OCI-LY1 (cell line): ENCODE results near the gene VGLL4.
A peak's percentile ranks its signal among the peaks of the same experiment; 100 is the strongest.

Experiments
- H2AFZ ChIP-seq: fragments of 200-600 bp; sonication (generic), shearing (Covaris generic); 2 replicates; pipeline ENCODE4 v1.6.0; 2014; ENCODE audit warnings: antibody characterized with exemption, mild to moderate bottlenecking, low read length
- H3F3A ChIP-seq: fragments of 200-600 bp; sonication (generic), shearing (Covaris generic); 2 replicates; pipeline ENCODE4 v1.6.0; 2014; ENCODE audit warnings: mild to moderate bottlenecking, antibody characterized with exemption, low read length, moderate library complexity; ENCODE audit not compliant: insufficient read depth
- H3K27ac ChIP-seq: fragments of 200-600 bp; sonication (generic); 2 replicates; pipeline ENCODE4 v1.5.1; 2014; ENCODE audit warnings: low read length, mixed run types, mild to moderate bottlenecking, low read depth; ENCODE audit not compliant: poor library complexity, severe bottlenecking
- H3K27me3 ChIP-seq: fragments of 200-600 bp; sonication (generic); 2 replicates; pipeline ENCODE4 v1.6.0; 2014; ENCODE audit warnings: antibody characterized with exemption, mild to moderate bottlenecking, low read length, moderate library complexity; ENCODE audit not compliant: insufficient read depth
- H3K36me3 ChIP-seq: fragments of 200-600 bp; sonication (generic); 2 replicates; pipeline ENCODE4 v1.6.1; 2014; ENCODE audit warnings: mild to moderate bottlenecking, antibody characterized with exemption, low read length, moderate library complexity, mixed read lengths; ENCODE audit not compliant: insufficient read depth
- H3K4me1 ChIP-seq: fragments of 200-600 bp; sonication (generic); 2 replicates; pipeline ENCODE4 v1.5.1; 2014; ENCODE audit warnings: mild to moderate bottlenecking, low read length, moderate library complexity; ENCODE audit not compliant: insufficient read depth, severe bottlenecking
- H3K4me2 ChIP-seq: fragments of 200-600 bp; sonication (generic), shearing (Covaris generic); 2 replicates; pipeline ENCODE4 v1.6.1; 2014; ENCODE audit warnings: low read length
- H3K4me3 ChIP-seq: fragments of 200-600 bp; sonication (generic); 2 replicates; pipeline ENCODE4 v1.5.1; 2014; ENCODE audit warnings: low read length, low read depth, mild to moderate bottlenecking, mixed read lengths; ENCODE audit not compliant: poor library complexity, severe bottlenecking
- H3K79me2 ChIP-seq: fragments of 200-600 bp; shearing (Covaris generic); 2 replicates; pipeline ENCODE4 v1.6.1; 2016; ENCODE audit warnings: mixed run types, low read length, mixed read lengths; ENCODE audit not compliant: insufficient read depth
- H3K9ac ChIP-seq: fragments of 200-600 bp; sonication (generic), shearing (Covaris generic); 2 replicates; pipeline ENCODE4 v1.6.1; 2014; ENCODE audit warnings: mild to moderate bottlenecking, low read length, mixed read lengths
- H3K9me2 ChIP-seq: fragments of 200-600 bp; sonication (generic), shearing (Covaris generic); 2 replicates; pipeline ENCODE4 v1.6.1; 2014; ENCODE audit warnings: low read depth, mild to moderate bottlenecking, low read length, mixed read lengths
- H3K9me3 ChIP-seq: fragments of 200-600 bp; shearing (Covaris generic); 2 replicates; pipeline ENCODE4 v1.6.1; 2014; ENCODE audit warnings: low read length, mixed read lengths
- H4K20me1 ChIP-seq: fragments of 200-600 bp; sonication (generic), shearing (Covaris generic); 2 replicates; pipeline ENCODE4 v1.6.0; 2016; ENCODE audit warnings: mild to moderate bottlenecking, low read length; ENCODE audit not compliant: insufficient read depth
- EZH2 ChIP-seq: fragments of 200-600 bp; sonication (generic), shearing (Covaris generic); IDR thresholded peaks from 2 replicates; pipeline ENCODE4 v1.8.0; 2017; ENCODE audit warnings: borderline replicate concordance, mixed run types, mild to moderate bottlenecking, antibody characterized with exemption, low read length, moderate library complexity, mixed read lengths
- TF ChIP-seq, protein P1 (sequence below): fragments of 200-600 bp; sonication (generic), shearing (Covaris generic); IDR thresholded peaks from 2 replicates; pipeline ENCODE4 v1.5.1; 2017; ENCODE audit warnings: mild to moderate bottlenecking, antibody characterized with exemption, low read length, moderate library complexity, mixed read lengths

VGLL4 gene

DNA sequence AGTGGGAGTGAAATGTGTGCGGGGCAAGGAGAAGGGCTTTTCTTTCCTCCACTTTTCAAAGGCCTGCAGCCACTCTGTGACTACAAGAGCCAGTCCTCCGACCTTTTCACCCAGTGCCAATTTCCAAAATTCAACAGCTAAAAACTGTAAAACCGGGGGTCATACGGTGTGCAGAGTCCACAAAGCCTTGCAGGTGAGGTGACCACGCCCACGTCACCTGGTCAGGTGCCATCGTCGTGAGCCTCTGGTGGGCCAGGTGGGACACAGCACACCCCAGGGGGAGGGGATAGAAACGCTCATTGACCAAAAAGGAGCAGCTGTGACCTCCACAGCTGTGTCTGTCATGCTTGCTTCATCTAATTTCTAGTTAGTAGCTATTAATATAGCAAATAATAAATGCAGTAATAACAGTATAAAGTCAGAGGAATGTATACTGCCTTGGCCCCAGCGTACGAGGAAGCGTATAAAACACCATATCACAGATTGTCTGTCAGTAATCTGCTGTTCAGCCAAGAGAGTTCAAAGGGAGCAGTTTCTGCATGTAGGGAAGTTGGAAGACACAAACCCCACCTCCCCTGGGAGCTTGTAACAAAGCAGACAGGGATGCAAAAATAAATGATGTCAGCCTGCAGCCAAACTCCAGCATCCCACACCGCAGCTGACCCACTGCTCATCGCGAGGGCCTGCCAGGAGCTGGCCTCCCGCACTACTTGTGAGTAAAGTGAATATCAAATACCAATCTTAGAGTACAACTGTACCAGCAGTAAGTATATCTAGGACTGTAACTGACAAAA, 86.7 kb downstream of the VGLL4 start:
- Histone ChIP-seq H3K9ac (no peak overlapping the region; the same call in 1 of the 2 replicates), H3K79me2 (no peaks in the 10 kb centered on the region), H3K27me3 (no peaks in the 10 kb centered on the region)

DNA sequence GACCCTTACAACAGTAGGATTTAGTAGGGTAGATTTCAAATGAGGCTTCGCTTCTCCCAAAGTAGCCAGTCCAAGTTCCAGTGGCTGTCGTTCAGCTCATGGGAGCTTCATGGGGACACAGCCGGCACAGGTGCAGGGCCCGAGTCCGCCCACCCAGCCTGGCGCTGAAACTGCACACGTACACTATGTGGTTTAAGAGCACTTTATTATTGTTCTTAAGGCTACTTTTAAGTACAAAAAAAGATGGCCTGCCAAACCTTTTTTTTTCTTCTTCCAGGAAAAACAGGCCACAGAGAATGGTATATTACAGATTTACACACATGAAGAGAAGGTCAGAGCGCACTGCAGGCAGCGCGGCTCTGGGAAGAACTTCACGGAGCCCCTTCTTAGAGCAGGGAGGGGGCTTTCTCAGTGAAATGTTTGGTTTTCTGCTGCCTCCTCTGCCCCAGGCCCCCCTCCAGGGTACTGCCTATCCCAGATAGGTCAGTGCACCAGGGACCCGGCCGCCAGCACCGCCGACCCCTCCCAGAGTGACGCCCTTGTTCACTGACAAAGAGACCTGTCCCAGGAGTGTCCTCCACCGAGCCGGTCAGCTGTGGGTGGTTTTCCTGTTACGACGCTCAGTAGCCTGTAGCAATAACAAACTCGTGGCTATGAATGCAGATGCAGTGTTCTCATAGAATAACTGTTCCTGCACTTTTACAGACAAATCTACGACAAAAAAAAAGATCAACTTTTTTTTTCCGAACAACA, 87.7 kb downstream of the VGLL4 start:
- no peaks in the 10 kb centered on the region for H3K27me3 ChIP-seq
- H4K20me1 ChIP-seq, result no peaks in the 10 kb centered on the region
- TF ChIP-seq, protein P1, sequence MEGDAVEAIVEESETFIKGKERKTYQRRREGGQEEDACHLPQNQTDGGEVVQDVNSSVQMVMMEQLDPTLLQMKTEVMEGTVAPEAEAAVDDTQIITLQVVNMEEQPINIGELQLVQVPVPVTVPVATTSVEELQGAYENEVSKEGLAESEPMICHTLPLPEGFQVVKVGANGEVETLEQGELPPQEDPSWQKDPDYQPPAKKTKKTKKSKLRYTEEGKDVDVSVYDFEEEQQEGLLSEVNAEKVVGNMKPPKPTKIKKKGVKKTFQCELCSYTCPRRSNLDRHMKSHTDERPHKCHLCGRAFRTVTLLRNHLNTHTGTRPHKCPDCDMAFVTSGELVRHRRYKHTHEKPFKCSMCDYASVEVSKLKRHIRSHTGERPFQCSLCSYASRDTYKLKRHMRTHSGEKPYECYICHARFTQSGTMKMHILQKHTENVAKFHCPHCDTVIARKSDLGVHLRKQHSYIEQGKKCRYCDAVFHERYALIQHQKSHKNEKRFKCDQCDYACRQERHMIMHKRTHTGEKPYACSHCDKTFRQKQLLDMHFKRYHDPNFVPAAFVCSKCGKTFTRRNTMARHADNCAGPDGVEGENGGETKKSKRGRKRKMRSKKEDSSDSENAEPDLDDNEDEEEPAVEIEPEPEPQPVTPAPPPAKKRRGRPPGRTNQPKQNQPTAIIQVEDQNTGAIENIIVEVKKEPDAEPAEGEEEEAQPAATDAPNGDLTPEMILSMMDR, result no peak
- no peak for TF ChIP-seq EZH2
- peaks cover 68% of the 10 kb centered on the region; the same call in 1 of the 2 replicates for H3K36me3 ChIP-seq
- H2AFZ ChIP-seq, result no peak overlapping the region
- H3K27ac ChIP-seq, result no peak overlapping the region
- no peaks in the 10 kb centered on the region for H3K9me3 ChIP-seq
- no peaks in the 10 kb centered on the region for H3F3A ChIP-seq
- no peaks in the 10 kb centered on the region for H3K9me2 ChIP-seq
- peaks cover 41% of the 10 kb centered on the region for H3K4me1 ChIP-seq
- H3K9ac ChIP-seq, result no peak overlapping the region
- H3K4me3 ChIP-seq, result no peak overlapping the region
- H3K79me2 ChIP-seq, result no peaks in the 10 kb centered on the region
- no peak overlapping the region for H3K4me2 ChIP-seq

More for the DNA sequence above, 86.7 kb downstream of the VGLL4 start:
- H4K20me1 ChIP-seq, result no peaks in the 10 kb centered on the region
- no peaks in the 10 kb centered on the region for H3K9me3 ChIP-seq
- peaks cover 40% of the 10 kb centered on the region for H3K4me1 ChIP-seq
- no peaks in the 10 kb centered on the region for H3F3A ChIP-seq
- H2AFZ ChIP-seq, result no peak overlapping the region
- TF ChIP-seq, protein P1, result no peak
- no peak for TF ChIP-seq EZH2
- no peak overlapping the region for H3K4me3 ChIP-seq
- H3K4me2 ChIP-seq, result peak overlapping the region; percentile 1; the same call in 1 of the 2 replicates
- peak overlapping the region; percentile 83 for H3K27ac ChIP-seq
- H3K9me2 ChIP-seq, result no peaks in the 10 kb centered on the region
- H3K36me3 ChIP-seq, result peaks cover 67% of the 10 kb centered on the region; the same call in 1 of the 2 replicates

DNA sequence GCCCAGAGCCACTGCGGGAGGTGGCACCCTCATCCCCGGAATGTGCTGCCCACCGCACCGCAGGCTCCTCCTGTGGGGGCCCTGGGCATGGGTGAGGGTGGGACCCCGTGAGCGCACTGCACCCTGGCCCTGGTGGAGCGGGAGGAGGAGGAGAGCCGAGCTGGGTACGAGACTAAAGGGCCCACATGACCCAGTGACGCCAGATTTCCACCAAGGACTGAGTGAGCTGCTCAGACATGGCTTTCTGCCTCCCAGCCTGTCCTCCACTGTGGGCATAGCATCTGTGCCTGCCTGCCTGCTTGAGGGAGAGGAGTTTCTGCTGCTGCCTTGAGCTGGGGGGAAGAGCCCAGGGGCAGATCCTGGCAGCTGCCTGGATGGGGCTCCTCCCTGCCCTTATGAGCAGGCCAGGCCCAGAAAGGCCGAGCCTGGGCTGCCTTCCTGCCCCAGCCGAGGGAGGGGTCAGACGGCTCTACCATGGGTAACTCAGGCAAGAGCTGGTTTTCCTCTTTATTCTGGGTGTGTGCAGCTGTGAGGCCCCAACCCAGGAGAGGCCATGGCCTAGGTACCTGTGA, 88.4 kb downstream of the VGLL4 start:
- no peak overlapping the region for H3K9ac ChIP-seq
- H3K4me1 ChIP-seq, result peaks cover 46% of the 10 kb centered on the region
- TF ChIP-seq EZH2, result no peak
- TF ChIP-seq, protein P1, result no peak
- H3K9me2 ChIP-seq, result no peaks in the 10 kb centered on the region
- H3K36me3 ChIP-seq, result peaks cover 68% of the 10 kb centered on the region; the same call in 1 of the 2 replicates
- no peak overlapping the region for H2AFZ ChIP-seq
- H3K27ac ChIP-seq, result no peak overlapping the region
- no peaks in the 10 kb centered on the region for H4K20me1 ChIP-seq
- H3K9me3 ChIP-seq, result no peaks in the 10 kb centered on the region
- no peaks in the 10 kb centered on the region for H3F3A ChIP-seq
- no peak overlapping the region for H3K4me3 ChIP-seq
- H3K27me3 ChIP-seq, result no peaks in the 10 kb centered on the region
- no peaks in the 10 kb centered on the region for H3K79me2 ChIP-seq
- no peak overlapping the region for H3K4me2 ChIP-seq
